MV-4-11 (cell line): ENCODE measurements around the gene LRRC8D.

Experiments used
- DNase-seq: peaks from one replicate; lab custom pipeline; 2025; lab: John Stamatoyannopoulos, UW

Gene LRRC8D

GRCh38 chr1:89941110-89941766, 120.4 kb downstream of the LRRC8D start:
- peak; percentile 88 for DNase-seq

GRCh38 chr1:89942014-89942413, 121.2 kb downstream of the LRRC8D start:
- DNase-seq = no peak

GRCh38 chr1:89942825-89943658, 122.2 kb downstream of the LRRC8D start:
- peak; percentile 72 for DNase-seq

- no peak for DNase-seq
These were observed 123.3 kb downstream of the LRRC8D start for GRCh38 chr1:89943846-89944781.

GRCh38 chr1:89945852-89946476, 125.1 kb downstream of the LRRC8D start:
- peak; percentile 41 for DNase-seq

- no peak for DNase-seq
These were observed 125.7 kb downstream of the LRRC8D start for GRCh38 chr1:89946532-89946931.

- no peak for DNase-seq
These were observed 128.0 kb downstream of the LRRC8D start for GRCh38 chr1:89948722-89949345.

GRCh38 chr1:89949991-89950624, 129.3 kb downstream of the LRRC8D start:
- DNase-seq = no peak

GRCh38 chr1:89950703-89951102, 129.9 kb downstream of the LRRC8D start:
- DNase-seq = no peak

GRCh38 chr1:89951766-89952604, 131.2 kb downstream of the LRRC8D start:
- no peak for DNase-seq

GRCh38 chr1:89952605-89953130, 131.8 kb downstream of the LRRC8D start:
- DNase-seq = no peak

GRCh38 chr1:89953131-89953626, 132.3 kb downstream of the LRRC8D start:
- DNase-seq = peak; percentile 53

- DNase-seq = no peak
These were observed 133.1 kb downstream of the LRRC8D start for GRCh38 chr1:89953929-89954328.

GRCh38 chr1:89954401-89954800, 133.6 kb downstream of the LRRC8D start:
- no peak for DNase-seq

- DNase-seq = no peak
These were observed 134.7 kb downstream of the LRRC8D start for GRCh38 chr1:89955311-89956205.

- DNase-seq = peak; percentile 34
These were observed 136.3 kb downstream of the LRRC8D start for GRCh38 chr1:89957107-89957506.

GRCh38 chr1:89958851-89959654, 138.2 kb downstream of the LRRC8D start:
- no peak for DNase-seq

GRCh38 chr1:89959719-89960118, 138.9 kb downstream of the LRRC8D start:
- no peak for DNase-seq
